ENCODE results near the gene CCDC82. TPM values are rescaled to one million over a fixed set of nuclear protein-coding genes. Genes with fewer than 3 reads are reported as not detected.

The CCDC82 gene
- total and polyA plus RNA-seq, 7 donors, result 9.5 to 39.2 (median 24.4) TPM

DNA sequence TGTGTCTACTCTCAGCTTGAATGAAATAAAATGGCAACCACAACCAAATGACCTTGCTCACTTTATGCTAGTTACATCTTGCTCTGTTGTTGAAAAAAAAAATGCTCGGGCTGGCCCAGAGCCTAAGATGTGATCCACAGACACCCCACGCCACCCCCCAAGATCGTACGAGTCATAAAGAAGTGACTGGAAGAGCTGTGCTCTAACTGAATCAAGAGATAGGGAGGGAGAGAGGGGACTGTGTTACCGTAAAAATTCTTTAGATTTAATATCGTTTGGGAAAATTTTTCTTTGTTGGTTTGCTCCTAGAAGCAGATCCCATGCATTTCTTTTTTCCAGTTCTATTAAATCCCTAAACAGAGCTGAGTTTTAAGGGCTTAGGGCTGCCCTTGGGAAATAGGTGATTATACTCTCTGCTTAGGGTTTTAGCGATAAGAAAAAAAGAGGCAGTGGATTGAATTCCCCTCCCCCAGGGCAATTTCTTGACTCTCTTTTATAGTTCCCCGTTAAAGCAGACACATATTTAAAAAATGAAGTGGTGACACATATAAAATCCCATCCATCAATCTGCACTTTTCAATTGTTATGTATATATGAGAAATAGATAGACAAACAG, 61.2 kb downstream of the CCDC82 start:
- Histone ChIP-seq H3K4me3 (no peak overlapping the region), H3K9me3 (no peaks in the 10 kb centered on the region), H3K27ac (no peak overlapping the region), H3K4me1 (peaks cover 0 to 58% (median 36%) of the 10 kb centered on the region in 4 donors), H3K27me3 (no peaks in the 10 kb centered on the region), H3K36me3 (no peaks in the 10 kb centered on the region)
- 88 to 89% methylated on average over 8 of the region's 8 CpGs for WGBS, 2 donors
- intact Hi-C loops (cut with DNase I), result no loop called here
- no peak for DNase-seq
- TF ChIP-seq EP300 (IDR thresholded peaks at IDR 0.05) (no peak), POLR2AphosphoS5 (IDR thresholded peaks at IDR 0.05) (no peak), POLR2A (IDR thresholded peaks at IDR 0.05) (no peak), CTCF (IDR thresholded peaks at IDR 0.05) (no peak)

DNA sequence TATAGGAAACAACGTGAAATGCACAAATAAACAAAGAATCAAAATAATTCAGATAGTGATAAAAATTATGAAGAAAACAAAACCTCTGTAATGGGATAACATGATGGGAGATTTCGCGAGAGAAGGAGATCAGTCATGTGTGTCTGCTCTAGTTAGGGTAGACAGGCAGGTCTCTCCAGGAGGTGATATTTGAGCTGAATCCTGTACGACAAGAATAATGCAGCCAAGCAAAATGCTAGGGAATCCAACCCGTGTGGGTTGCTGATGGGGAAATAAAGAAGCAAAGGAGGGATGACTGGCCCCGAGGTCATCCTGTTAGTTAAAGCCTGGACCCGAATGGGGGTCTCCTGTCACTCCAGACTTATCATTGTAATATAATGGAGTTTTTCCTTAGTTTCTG, 62.8 kb downstream of the CCDC82 start:
- Histone ChIP-seq H3K4me3 (no peak overlapping the region), H3K36me3 (no peaks in the 10 kb centered on the region), H3K27me3 (no peaks in the 10 kb centered on the region), H3K4me1 (peaks cover 0 to 48% (median 29%) of the 10 kb centered on the region in 4 donors), H3K9me3 (no peaks in the 10 kb centered on the region), H3K27ac (no peak overlapping the region)
- DNase-seq, result no peak
- TF ChIP-seq POLR2AphosphoS5 (IDR thresholded peaks at IDR 0.05), result no peak
- TF ChIP-seq POLR2A (IDR thresholded peaks at IDR 0.05), result no peak
- TF ChIP-seq EP300 (IDR thresholded peaks at IDR 0.05), result no peak
- TF ChIP-seq CTCF (IDR thresholded peaks at IDR 0.05), result no peak
- intact Hi-C loops (cut with DNase I), result no loop called here
- WGBS, 2 donors, result 95 to 97% methylated on average over 7 of the region's 7 CpGs

DNA sequence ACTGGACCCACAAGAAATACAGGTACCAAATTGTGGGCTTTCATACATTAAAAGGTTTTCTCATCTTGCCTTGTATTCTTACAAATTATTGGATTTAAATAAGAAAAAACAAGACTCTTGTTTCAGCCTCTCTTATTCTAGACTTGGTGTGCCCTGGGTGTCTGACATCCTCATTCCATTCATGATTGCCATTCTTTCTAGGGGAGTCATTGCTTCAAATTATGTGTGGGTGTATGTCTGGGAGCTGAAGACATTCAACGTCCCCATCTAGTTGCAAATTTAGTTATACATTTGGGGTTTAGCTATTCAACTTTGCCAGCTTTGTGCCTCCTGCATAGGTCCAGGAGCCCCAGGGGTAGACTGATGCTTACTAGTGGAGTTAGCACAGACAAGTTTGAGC, 64.8 kb downstream of the CCDC82 start:
- H3K9me3 ChIP-seq, result no peaks in the 10 kb centered on the region
- H3K4me3 ChIP-seq, result no peak overlapping the region
- peak overlapping the region in 2 of 4 donors; percentile 27 to 41 for H3K27ac ChIP-seq
- DNase-seq, result no peak
- H3K36me3 ChIP-seq, result no peaks in the 10 kb centered on the region
- 53 to 61% methylated on average over 1 of the region's 1 CpG for WGBS, 2 donors
- H3K27me3 ChIP-seq, result no peaks in the 10 kb centered on the region
- TF ChIP-seq CTCF (IDR thresholded peaks at IDR 0.05) (no peak), POLR2AphosphoS5 (IDR thresholded peaks at IDR 0.05) (no peak), EP300 (IDR thresholded peaks at IDR 0.05) (no peak), POLR2A (IDR thresholded peaks at IDR 0.05) (no peak)
- peaks cover 0 to 50% (median 19%) of the 10 kb centered on the region in 4 donors for H3K4me1 ChIP-seq
- intact Hi-C loops (cut with DNase I), result no loop called here

GRCh38 chr11:96323642-96323985, 66.1 kb downstream of the CCDC82 start:
- Histone ChIP-seq H3K27me3 (no peaks in the 10 kb centered on the region), H3K4me3 (no peak overlapping the region), H3K4me1 (peaks cover 0 to 48% (median 16%) of the 10 kb centered on the region in 4 donors), H3K36me3 (no peaks in the 10 kb centered on the region), H3K27ac (no peak overlapping the region), H3K9me3 (no peaks in the 10 kb centered on the region)
- TF ChIP-seq POLR2AphosphoS5 (IDR thresholded peaks at IDR 0.05), result no peak
- no peak for TF ChIP-seq EP300 (IDR thresholded peaks at IDR 0.05)
- TF ChIP-seq POLR2A (IDR thresholded peaks at IDR 0.05), result no peak
- TF ChIP-seq CTCF (IDR thresholded peaks at IDR 0.05), result no peak
- intact Hi-C loops (cut with DNase I), result no loop called here
- WGBS, 2 donors, result 95 to 97% methylated on average over 6 of the region's 6 CpGs
- DNase-seq, result no peak
